ENCODE data around the gene ZNF654.
A peak's percentile ranks its signal among the peaks of the same experiment; 100 is the strongest.
"Not testable (repeated sequence)": the region's sequence is repeated elsewhere in the genome, so short reads cannot be mapped to it uniquely, and the experiment has no call there.

The ZNF654 gene

DNA sequence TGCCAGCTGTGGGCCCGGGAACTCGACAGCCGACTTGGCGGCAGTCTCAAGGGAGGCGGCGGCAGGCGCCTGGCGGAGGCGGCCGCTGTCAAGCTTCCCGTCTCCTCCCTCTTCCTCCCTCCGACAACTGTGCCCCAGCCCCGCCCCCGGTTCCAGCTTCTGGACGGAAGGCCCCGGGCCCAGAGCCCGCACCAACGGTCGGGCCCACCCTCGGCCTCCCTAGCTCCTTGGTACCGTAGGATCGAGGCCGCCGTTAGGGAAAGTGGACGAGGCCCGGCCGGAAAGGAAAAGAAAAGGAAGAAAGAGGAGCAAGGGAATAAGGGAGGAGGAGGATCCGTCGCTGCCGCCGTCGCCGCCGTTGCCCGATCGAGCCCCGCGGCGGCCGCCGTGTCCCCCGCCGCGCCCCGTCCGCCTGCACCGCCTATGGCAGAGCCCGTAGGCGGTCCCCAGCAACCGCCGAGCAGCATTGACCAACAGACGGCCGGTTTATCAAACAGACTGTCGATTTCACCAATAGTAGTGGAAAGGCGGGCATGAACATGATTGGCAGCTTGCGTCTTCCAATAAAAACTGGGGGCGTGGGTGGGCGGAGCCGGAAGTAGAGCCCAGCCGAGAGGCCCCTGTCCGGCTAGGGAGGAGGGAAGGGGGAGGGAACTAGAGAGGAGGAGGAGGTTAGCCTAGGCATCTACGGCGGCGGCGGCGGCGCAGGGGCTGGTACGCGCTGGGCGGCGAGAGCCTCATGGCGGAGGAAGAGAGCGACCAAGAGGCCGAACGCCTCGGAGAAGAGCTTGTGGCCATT lies at the start of gene ZNF654, which contains the start of gene CGGBP1:
Gene ZNF654, plus strand, starts transcription at position 675 of the 799 bp plus-strand sequence. Its CDS starts 65 bp downstream, at position 740.
Gene CGGBP1, minus strand, starts transcription at position 425 of the 799 bp plus-strand sequence. CDS start 3,029 bp downstream, outside the sequence.
- Histone ChIP-seq H3K9me3 (ENCODE audit: control insufficient read depth in 1 of 2, low read length in 2 of 2) (no peaks in the 10 kb centered on the region), H3K4me3 (ENCODE audit: low read depth in 1 of 2, low read length in 2 of 2) (peak within 1 kb of the TSS; percentile 94 to 98), H3K4me1 (ENCODE audit: control insufficient read depth in 1 of 2, insufficient read depth in 2 of 2, low read length in 2 of 2) (peaks cover 17 to 29% of the 10 kb centered on the region in 2 donors), H3K36me3 (ENCODE audit: control insufficient read depth in 1 of 2, insufficient read depth in 2 of 2, low read length in 2 of 2) (peaks cover 7 to 15% of the 10 kb centered on the region in 2 donors), H3K27me3 (ENCODE audit: control insufficient read depth in 1 of 2, insufficient read depth in 2 of 2, low read length in 2 of 2) (no peaks in the 10 kb centered on the region), H3K9ac (ENCODE audit: low read depth in 1 of 2, low read length in 2 of 2) (peak within 1 kb of the TSS; percentile 83 to 85), H3K27ac (ENCODE audit: low read depth, low read length) (peak within 1 kb of the TSS; percentile 91)

DNA sequence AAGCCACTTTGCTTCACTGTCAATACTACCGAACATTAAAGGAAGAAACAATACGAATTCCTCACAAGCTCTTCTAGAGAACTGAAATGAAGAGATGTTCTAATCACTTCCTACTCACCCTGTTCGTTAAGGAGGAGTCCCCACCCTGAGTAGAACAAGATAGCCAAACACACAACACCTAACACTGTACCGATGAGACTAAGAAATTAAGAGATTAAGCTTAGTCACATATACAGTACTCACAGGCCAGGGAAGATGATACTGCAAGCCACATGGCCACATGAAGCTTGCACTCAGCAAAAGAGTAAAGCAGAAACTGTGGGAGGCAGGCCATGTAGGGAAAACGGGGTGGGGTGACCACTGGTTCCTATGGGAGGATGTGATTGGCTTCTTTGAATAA lies 48.2 kb upstream of the ZNF654 start:
- H3K9ac ChIP-seq (ENCODE audit: low read depth in 1 of 2, low read length in 2 of 2), result no peak overlapping the region
- no peak overlapping the region for H3K4me3 ChIP-seq (ENCODE audit: low read depth in 1 of 2, low read length in 2 of 2)
- no peaks in the 10 kb centered on the region for H3K27me3 ChIP-seq (ENCODE audit: control insufficient read depth in 1 of 2, insufficient read depth in 2 of 2, low read length in 2 of 2)
- H3K4me1 ChIP-seq (ENCODE audit: control insufficient read depth in 1 of 2, insufficient read depth in 2 of 2, low read length in 2 of 2), result no peaks in the 10 kb centered on the region
- no peaks in the 10 kb centered on the region for H3K36me3 ChIP-seq (ENCODE audit: control insufficient read depth in 1 of 2, insufficient read depth in 2 of 2, low read length in 2 of 2)
- no peaks in the 10 kb centered on the region for H3K9me3 ChIP-seq (ENCODE audit: control insufficient read depth in 1 of 2, low read length in 2 of 2)
- H3K27ac ChIP-seq (ENCODE audit: low read depth, low read length), result no peak overlapping the region

DNA sequence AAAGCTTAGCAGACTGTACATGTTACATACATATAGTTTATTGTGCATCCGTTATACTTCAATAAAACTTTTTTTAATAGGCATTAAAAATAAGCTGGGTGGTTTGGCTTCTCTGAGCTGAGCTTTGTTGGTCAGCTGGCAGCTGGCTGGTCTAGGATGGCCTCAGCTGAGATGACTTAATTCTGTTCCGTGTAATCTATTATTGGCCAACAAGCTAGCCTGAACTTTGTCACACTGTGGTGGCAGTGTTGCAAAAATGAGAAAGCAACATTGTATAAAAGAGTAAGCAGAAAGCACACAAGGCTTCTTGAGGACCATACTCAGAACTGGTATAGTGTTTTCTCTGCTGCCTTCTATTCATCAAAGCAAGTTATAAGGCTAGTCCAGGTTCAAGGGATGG lies 45.5 kb upstream of the ZNF654 start:
- no peak overlapping the region for H3K9ac ChIP-seq (ENCODE audit: low read depth in 1 of 2, low read length in 2 of 2)
- no peaks in the 10 kb centered on the region for H3K4me1 ChIP-seq (ENCODE audit: control insufficient read depth in 1 of 2, insufficient read depth in 2 of 2, low read length in 2 of 2)
- no peak overlapping the region for H3K4me3 ChIP-seq (ENCODE audit: low read depth in 1 of 2, low read length in 2 of 2)
- H3K27ac ChIP-seq (ENCODE audit: low read depth, low read length), result no peak overlapping the region
- no peaks in the 10 kb centered on the region for H3K27me3 ChIP-seq (ENCODE audit: control insufficient read depth in 1 of 2, insufficient read depth in 2 of 2, low read length in 2 of 2)
- no peaks in the 10 kb centered on the region for H3K9me3 ChIP-seq (ENCODE audit: control insufficient read depth in 1 of 2, low read length in 2 of 2)
- H3K36me3 ChIP-seq (ENCODE audit: control insufficient read depth in 1 of 2, insufficient read depth in 2 of 2, low read length in 2 of 2), result no peaks in the 10 kb centered on the region

DNA sequence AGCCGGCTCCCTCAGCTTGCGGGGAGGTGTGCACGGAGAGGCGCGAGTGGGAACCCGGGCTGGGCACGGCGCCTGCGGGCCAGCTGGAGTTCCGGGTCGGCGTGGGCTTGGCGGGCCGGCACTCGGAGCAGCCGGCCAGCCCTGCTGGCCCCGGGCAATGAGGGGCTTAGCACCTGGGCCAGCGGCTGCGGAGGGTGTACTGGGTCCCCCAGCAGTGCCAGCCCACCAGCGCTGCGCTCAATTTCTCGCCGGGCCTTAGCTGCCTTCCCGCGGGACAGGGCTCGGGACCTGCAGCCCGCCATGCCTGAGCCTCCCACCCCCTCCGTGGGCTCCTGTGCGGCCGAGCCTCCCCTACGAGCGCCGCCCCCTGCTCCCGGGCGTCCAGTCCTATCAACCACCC lies 43.4 kb upstream of the ZNF654 start:
- H3K27me3 ChIP-seq (ENCODE audit: control insufficient read depth in 1 of 2, insufficient read depth in 2 of 2, low read length in 2 of 2); H3K27ac ChIP-seq (ENCODE audit: low read depth, low read length); H3K4me3 ChIP-seq (ENCODE audit: low read depth in 1 of 2, low read length in 2 of 2): not testable (repeated sequence)

DNA sequence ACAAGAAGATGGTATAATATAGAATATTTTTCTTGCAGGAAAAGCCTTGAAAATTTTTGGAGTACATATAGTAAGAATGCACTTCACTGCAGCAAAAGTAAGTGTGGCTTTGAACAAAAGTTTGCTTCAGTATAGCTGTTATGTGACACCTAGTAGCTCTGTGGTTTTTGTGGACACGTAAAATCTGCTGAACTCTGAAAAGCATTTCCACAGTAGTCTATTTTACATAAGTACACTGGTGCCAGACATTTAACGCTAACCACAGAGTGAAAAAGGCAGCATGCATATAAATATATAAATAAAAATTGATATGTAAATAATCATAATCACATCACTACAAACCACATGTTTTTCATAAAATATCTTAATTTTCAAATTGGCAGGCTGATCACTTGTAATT lies 40.0 kb upstream of the ZNF654 start:
- Histone ChIP-seq H3K9ac (ENCODE audit: low read depth in 1 of 2, low read length in 2 of 2) (no peak overlapping the region), H3K4me1 (ENCODE audit: control insufficient read depth in 1 of 2, insufficient read depth in 2 of 2, low read length in 2 of 2) (no peaks in the 10 kb centered on the region), H3K36me3 (ENCODE audit: control insufficient read depth in 1 of 2, insufficient read depth in 2 of 2, low read length in 2 of 2) (no peaks in the 10 kb centered on the region), H3K27ac (ENCODE audit: low read depth, low read length) (no peak overlapping the region), H3K27me3 (ENCODE audit: control insufficient read depth in 1 of 2, insufficient read depth in 2 of 2, low read length in 2 of 2) (no peaks in the 10 kb centered on the region), H3K4me3 (ENCODE audit: low read depth in 1 of 2, low read length in 2 of 2) (no peak overlapping the region), H3K9me3 (ENCODE audit: control insufficient read depth in 1 of 2, low read length in 2 of 2) (no peaks in the 10 kb centered on the region)

More for the DNA sequence above, 43.4 kb upstream of the ZNF654 start:
- H3K36me3 ChIP-seq (ENCODE audit: control insufficient read depth in 1 of 2, insufficient read depth in 2 of 2, low read length in 2 of 2); H3K9me3 ChIP-seq (ENCODE audit: control insufficient read depth in 1 of 2, low read length in 2 of 2); H3K4me1 ChIP-seq (ENCODE audit: control insufficient read depth in 1 of 2, insufficient read depth in 2 of 2, low read length in 2 of 2); H3K9ac ChIP-seq (ENCODE audit: low read depth in 1 of 2, low read length in 2 of 2): not testable (repeated sequence)

DNA sequence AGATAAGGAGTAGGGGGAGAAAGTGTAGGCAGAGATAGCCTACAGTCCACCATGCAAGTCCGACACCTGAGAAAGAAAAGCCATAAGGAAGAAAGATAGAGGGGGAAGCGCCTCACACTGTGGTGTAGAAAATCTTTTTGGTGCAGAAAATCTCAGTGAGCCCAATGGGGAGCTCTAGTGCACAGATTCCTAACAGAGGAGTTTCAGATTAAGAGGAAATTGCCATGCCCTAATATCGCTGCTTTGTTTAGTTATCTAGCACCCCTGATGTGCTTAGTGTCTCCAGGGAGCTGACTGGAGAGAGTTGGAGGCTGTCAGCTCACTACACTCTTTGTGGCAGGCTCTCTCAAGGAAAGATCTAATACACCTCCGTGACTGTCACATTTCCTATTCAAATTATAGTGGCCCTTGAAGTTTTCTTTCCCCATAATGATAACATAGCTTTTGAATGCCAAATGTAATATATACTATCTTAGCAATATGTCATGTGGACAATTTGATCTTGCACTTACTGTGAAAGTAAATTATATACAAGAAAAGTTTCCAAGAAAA lies 34.0 kb upstream of the ZNF654 start:
- no peak overlapping the region for H3K9ac ChIP-seq (ENCODE audit: low read depth in 1 of 2, low read length in 2 of 2)
- H3K4me3 ChIP-seq (ENCODE audit: low read depth in 1 of 2, low read length in 2 of 2), result no peak overlapping the region
- H3K4me1 ChIP-seq (ENCODE audit: control insufficient read depth in 1 of 2, insufficient read depth in 2 of 2, low read length in 2 of 2), result no peaks in the 10 kb centered on the region
- no peaks in the 10 kb centered on the region for H3K36me3 ChIP-seq (ENCODE audit: control insufficient read depth in 1 of 2, insufficient read depth in 2 of 2, low read length in 2 of 2)
- no peaks in the 10 kb centered on the region for H3K27me3 ChIP-seq (ENCODE audit: control insufficient read depth in 1 of 2, insufficient read depth in 2 of 2, low read length in 2 of 2)
- no peaks in the 10 kb centered on the region for H3K9me3 ChIP-seq (ENCODE audit: control insufficient read depth in 1 of 2, low read length in 2 of 2)
- H3K27ac ChIP-seq (ENCODE audit: low read depth, low read length), result no peak overlapping the region

DNA sequence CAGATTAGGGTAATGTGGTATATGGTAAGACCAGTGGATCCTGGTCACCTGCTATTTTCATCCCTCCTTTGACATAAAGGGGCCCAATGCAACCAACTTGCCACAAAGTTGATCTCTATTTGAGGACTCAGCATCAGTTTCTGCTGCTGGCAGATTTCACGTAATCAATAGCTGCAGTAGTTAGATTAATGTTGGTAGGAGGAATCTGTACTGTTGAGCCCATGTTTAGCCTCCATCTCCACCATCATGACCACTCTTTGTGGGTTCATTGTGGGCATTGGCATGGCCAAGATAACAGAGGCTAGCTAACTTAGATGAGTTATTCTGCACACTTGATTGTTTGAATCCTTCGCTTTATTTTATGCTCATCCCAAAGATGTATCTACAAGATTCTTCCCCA lies 30.2 kb upstream of the ZNF654 start:
- Histone ChIP-seq H3K27me3 (ENCODE audit: control insufficient read depth in 1 of 2, insufficient read depth in 2 of 2, low read length in 2 of 2) (no peaks in the 10 kb centered on the region), H3K9me3 (ENCODE audit: control insufficient read depth in 1 of 2, low read length in 2 of 2) (no peaks in the 10 kb centered on the region), H3K4me3 (ENCODE audit: low read depth in 1 of 2, low read length in 2 of 2) (no peak overlapping the region), H3K36me3 (ENCODE audit: control insufficient read depth in 1 of 2, insufficient read depth in 2 of 2, low read length in 2 of 2) (no peaks in the 10 kb centered on the region), H3K27ac (ENCODE audit: low read depth, low read length) (no peak overlapping the region), H3K9ac (ENCODE audit: low read depth in 1 of 2, low read length in 2 of 2) (no peak overlapping the region), H3K4me1 (ENCODE audit: control insufficient read depth in 1 of 2, insufficient read depth in 2 of 2, low read length in 2 of 2) (no peaks in the 10 kb centered on the region)

DNA sequence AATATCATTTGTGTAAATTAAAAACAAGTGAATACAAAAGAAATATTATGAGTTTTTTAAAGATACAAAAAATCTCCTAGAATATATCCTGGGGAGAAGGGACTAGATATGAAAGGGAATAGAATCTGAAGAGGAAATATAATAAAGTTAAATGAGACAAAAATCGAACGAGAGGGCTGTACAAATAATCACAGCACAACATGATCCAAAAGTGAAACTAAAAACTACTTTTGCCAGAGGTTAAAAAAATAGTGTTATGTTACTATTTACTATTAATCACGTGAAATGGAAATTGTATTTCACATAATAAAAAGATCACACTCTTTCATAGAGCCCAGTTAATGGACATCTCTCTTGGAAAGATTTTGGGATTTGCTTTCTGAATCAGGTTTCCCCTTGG lies 28.8 kb upstream of the ZNF654 start:
- no peak overlapping the region for H3K9ac ChIP-seq (ENCODE audit: low read depth in 1 of 2, low read length in 2 of 2)
- peak overlapping the region; percentile 37 to 50 for H3K4me3 ChIP-seq (ENCODE audit: low read depth in 1 of 2, low read length in 2 of 2)
- H3K4me1 ChIP-seq (ENCODE audit: control insufficient read depth in 1 of 2, insufficient read depth in 2 of 2, low read length in 2 of 2), result no peaks in the 10 kb centered on the region
- H3K27me3 ChIP-seq (ENCODE audit: control insufficient read depth in 1 of 2, insufficient read depth in 2 of 2, low read length in 2 of 2), result no peaks in the 10 kb centered on the region
- no peaks in the 10 kb centered on the region for H3K9me3 ChIP-seq (ENCODE audit: control insufficient read depth in 1 of 2, low read length in 2 of 2)
- H3K27ac ChIP-seq (ENCODE audit: low read depth, low read length), result no peak overlapping the region
- H3K36me3 ChIP-seq (ENCODE audit: control insufficient read depth in 1 of 2, insufficient read depth in 2 of 2, low read length in 2 of 2), result no peaks in the 10 kb centered on the region

DNA sequence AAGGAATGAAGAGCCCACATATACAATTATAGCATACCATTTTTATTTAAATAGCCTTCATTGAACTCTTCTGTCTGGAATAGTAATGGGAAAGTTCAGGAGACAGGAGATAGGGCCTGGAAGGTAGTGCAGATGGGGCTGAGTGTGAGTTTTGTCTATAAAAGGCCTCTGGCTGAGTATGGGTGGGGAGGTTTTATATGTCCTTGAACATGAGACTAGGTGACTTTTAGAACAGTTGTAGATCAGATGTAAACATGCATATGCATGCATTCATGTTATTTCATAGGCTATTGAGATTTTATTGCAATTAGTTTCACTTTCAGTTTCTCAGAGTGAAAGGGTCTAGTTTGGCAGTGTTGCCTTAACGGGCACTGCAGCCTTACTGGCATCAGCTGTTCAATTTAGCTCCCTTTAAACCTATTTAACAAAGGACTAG lies 27.4 kb upstream of the ZNF654 start:
- peak overlapping the region; percentile 48 to 55 for H3K4me3 ChIP-seq (ENCODE audit: low read depth in 1 of 2, low read length in 2 of 2)
- no peak overlapping the region for H3K27ac ChIP-seq (ENCODE audit: low read depth, low read length)
- H3K9ac ChIP-seq (ENCODE audit: low read depth in 1 of 2, low read length in 2 of 2), result peak overlapping the region; percentile 26 to 45
- no peaks in the 10 kb centered on the region for H3K9me3 ChIP-seq (ENCODE audit: control insufficient read depth in 1 of 2, low read length in 2 of 2)
- no peaks in the 10 kb centered on the region for H3K36me3 ChIP-seq (ENCODE audit: control insufficient read depth in 1 of 2, insufficient read depth in 2 of 2, low read length in 2 of 2)
- no peaks in the 10 kb centered on the region for H3K4me1 ChIP-seq (ENCODE audit: control insufficient read depth in 1 of 2, insufficient read depth in 2 of 2, low read length in 2 of 2)
- H3K27me3 ChIP-seq (ENCODE audit: control insufficient read depth in 1 of 2, insufficient read depth in 2 of 2, low read length in 2 of 2), result no peaks in the 10 kb centered on the region

DNA sequence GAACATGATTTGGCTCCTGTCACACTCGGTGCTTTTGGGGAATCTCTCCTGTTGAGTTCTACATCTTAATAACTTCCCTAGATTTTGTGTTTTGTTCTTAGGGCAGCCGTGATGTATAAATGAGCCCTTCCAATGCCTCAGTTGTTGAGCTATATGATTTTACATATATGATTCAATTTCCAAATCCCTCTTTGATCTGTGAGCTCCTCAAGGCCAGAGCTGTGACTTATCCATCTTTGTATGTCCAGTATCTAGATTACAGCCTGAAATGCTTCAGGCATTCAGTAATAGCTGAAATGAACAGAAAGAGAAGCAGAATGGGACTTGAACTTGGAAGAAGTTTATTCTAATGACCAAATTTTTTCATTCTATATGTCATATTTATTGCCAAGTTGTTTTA lies 26.8 kb upstream of the ZNF654 start:
- H3K9ac ChIP-seq (ENCODE audit: low read depth in 1 of 2, low read length in 2 of 2), result peak overlapping the region; percentile 26 to 45
- no peaks in the 10 kb centered on the region for H3K36me3 ChIP-seq (ENCODE audit: control insufficient read depth in 1 of 2, insufficient read depth in 2 of 2, low read length in 2 of 2)
- H3K27me3 ChIP-seq (ENCODE audit: control insufficient read depth in 1 of 2, insufficient read depth in 2 of 2, low read length in 2 of 2), result no peaks in the 10 kb centered on the region
- H3K4me3 ChIP-seq (ENCODE audit: low read depth in 1 of 2, low read length in 2 of 2), result peak overlapping the region; percentile 48 to 55
- H3K9me3 ChIP-seq (ENCODE audit: control insufficient read depth in 1 of 2, low read length in 2 of 2), result no peaks in the 10 kb centered on the region
- no peaks in the 10 kb centered on the region for H3K4me1 ChIP-seq (ENCODE audit: control insufficient read depth in 1 of 2, insufficient read depth in 2 of 2, low read length in 2 of 2)
- no peak overlapping the region for H3K27ac ChIP-seq (ENCODE audit: low read depth, low read length)
